ENCODE data around the gene CDC42BPA. TPM values are rescaled to one million over a fixed set of nuclear protein-coding genes. Genes with fewer than 3 reads are reported as not detected.

CDC42BPA gene
- total and polyA plus RNA-seq, 2 of the 13 experiments (the other 11 are each of a cell fraction or from before 2014, with no cell fraction given) = 6.5 to 16.0 TPM

DNA sequence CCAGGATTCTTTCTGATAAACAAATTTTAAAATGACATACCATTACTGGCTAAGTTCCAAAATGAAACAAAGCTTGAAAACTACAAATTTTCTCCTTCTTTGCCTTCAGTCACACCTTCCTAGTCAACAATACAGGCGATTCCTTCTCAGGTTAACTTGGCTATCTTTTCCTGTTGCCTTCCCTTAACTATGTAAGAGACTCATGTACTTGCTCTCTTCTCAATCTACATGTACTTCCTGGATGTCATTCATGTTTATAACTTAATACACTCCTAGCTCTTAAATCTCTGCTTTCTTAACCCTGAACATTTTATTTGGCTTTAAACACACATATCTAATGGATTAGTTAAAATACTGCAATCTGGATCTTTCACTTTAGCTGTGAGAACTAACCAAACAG lies 281.2 kb downstream of the CDC42BPA start:
- ChIA-PET CTCF (ENCODE audit: low intra/inter-chr PET ratio, low total read pairs) (no interaction called here), POLR2A (no interaction called here)
- Histone ChIP-seq H3K4me1 (ENCODE audit: insufficient read depth, low read length) (no peaks in the 10 kb centered on the region), H3K27me3 (ENCODE audit: control insufficient read depth in 1 of 2, insufficient read depth in 2 of 2, low read length in 2 of 2) (no peaks in the 10 kb centered on the region), H3K9me3 (ENCODE audit: low read length) (no peaks in the 10 kb centered on the region), H3K4me3 (replicated peaks in 1 of 3; ENCODE audit: insufficient read depth in 1 of 3, low read depth in 2 of 3, low read length in 3 of 3) (no peak overlapping the region), H3K36me3 (replicated peaks in 1 of 2; ENCODE audit: control insufficient read depth in 1 of 2, insufficient read depth in 2 of 2, low read length in 2 of 2) (peaks cover 0 to 4% of the 10 kb centered on the region in 2 experiments; a peak in 2 of 5 replicates), H3K27ac (ENCODE audit: extremely low read length, insufficient read depth, low read length) (no peak overlapping the region), H2AFZ (ENCODE audit: low read length) (no peak overlapping the region), H4K20me1 (ENCODE audit: insufficient read depth, low read length) (no peaks in the 10 kb centered on the region), H3K79me2 (ENCODE audit: insufficient read depth, low read length) (no peaks in the 10 kb centered on the region), H3K4me2 (ENCODE audit: low read depth, low read length) (no peak overlapping the region), H3K9ac (ENCODE audit: insufficient read depth, low read depth, low read length) (no peak overlapping the region)
- FAIRE-seq (no peak), ATAC-seq (no peak), DNase-seq (ENCODE audit: low spot score) (no peak)
- TF ChIP-seq ZNF260 (CRISPR knock-in tag; IDR thresholded peaks at IDR 0.05; ENCODE audit: borderline replicate concordance, low read depth) (no peak), HMG20B (CRISPR knock-in tag; conservative IDR thresholded peaks at IDR 0.05) (no peak), SNAI1 (CRISPR knock-in tag; IDR thresholded peaks at IDR 0.05; ENCODE audit: borderline replicate concordance) (no peak), ZNF30 (CRISPR knock-in tag; IDR thresholded peaks at IDR 0.05) (no peak), RBM22 (optimal IDR thresholded peaks at IDR 0.05; ENCODE audit: low read length) (no peak), ZNF614 (CRISPR knock-in tag; IDR thresholded peaks at IDR 0.05; ENCODE audit: borderline replicate concordance) (no peak), PITX1 (CRISPR knock-in tag; IDR thresholded peaks at IDR 0.05) (no peak), SOX5 (CRISPR knock-in tag; IDR thresholded peaks at IDR 0.05; ENCODE audit: borderline replicate concordance) (no peak), ZNF121 (CRISPR knock-in tag; IDR thresholded peaks at IDR 0.05) (no peak), ZNF282 (IDR thresholded peaks at IDR 0.05; ENCODE audit: partially characterized antibody) (no peak), ZNF773 (CRISPR knock-in tag; IDR thresholded peaks at IDR 0.05; ENCODE audit: borderline replicate concordance) (no peak), SIX4 (CRISPR knock-in tag; IDR thresholded peaks at IDR 0.05) (no peak), SMAD9 (CRISPR knock-in tag; IDR thresholded peaks at IDR 0.05) (no peak), RFX5 (IDR thresholded peaks at IDR 0.05; ENCODE audit: low read depth, low read length) (no peak), ZNF607 (CRISPR knock-in tag; IDR thresholded peaks at IDR 0.05; ENCODE audit: borderline replicate concordance) (no peak), KLF6 (CRISPR knock-in tag; IDR thresholded peaks at IDR 0.05) (no peak)
- TF ChIP-seq, protein P1, sequence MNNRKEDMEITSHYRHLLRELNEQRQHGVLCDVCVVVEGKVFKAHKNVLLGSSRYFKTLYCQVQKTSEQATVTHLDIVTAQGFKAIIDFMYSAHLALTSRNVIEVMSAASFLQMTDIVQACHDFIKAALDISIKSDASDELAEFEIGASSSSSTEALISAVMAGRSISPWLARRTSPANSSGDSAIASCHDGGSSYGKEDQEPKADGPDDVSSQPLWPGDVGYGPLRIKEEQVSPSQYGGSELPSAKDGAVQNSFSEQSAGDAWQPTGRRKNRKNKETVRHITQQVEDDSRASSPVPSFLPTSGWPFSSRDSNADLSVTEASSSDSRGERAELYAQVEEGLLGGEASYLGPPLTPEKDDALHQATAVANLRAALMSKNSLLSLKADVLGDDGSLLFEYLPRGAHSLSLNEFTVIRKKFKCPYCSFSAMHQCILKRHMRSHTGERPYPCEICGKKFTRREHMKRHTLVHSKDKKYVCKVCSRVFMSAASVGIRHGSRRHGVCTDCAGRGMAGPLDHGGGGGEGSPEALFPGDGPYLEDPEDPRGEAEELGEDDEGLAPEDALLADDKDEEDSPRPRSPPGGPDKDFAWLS (CRISPR knock-in tag; IDR thresholded peaks at IDR 0.05; ENCODE audit: borderline replicate concordance) = no peak
- TF ChIP-seq, protein P2, sequence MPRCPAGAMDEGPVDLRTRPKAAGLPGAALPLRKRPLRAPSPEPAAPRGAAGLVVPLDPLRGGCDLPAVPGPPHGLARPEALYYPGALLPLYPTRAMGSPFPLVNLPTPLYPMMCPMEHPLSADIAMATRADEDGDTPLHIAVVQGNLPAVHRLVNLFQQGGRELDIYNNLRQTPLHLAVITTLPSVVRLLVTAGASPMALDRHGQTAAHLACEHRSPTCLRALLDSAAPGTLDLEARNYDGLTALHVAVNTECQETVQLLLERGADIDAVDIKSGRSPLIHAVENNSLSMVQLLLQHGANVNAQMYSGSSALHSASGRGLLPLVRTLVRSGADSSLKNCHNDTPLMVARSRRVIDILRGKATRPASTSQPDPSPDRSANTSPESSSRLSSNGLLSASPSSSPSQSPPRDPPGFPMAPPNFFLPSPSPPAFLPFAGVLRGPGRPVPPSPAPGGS (CRISPR knock-in tag; IDR thresholded peaks at IDR 0.05) = no peak
- TF ChIP-seq, protein P3, sequence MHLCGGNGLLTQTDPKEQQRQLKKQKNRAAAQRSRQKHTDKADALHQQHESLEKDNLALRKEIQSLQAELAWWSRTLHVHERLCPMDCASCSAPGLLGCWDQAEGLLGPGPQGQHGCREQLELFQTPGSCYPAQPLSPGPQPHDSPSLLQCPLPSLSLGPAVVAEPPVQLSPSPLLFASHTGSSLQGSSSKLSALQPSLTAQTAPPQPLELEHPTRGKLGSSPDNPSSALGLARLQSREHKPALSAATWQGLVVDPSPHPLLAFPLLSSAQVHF (CRISPR knock-in tag; IDR thresholded peaks at IDR 0.05) = no peak
- in situ Hi-C loops (cut with HindIII; ENCODE audit: extremely low pct_ligation_motif_present, low pct_unique_long_range_greater_than_20kb) (no loop called here), intact Hi-C loops (cut with micrococcal nuclease; ENCODE audit: unreplicated experiment) (no loop called here)
- TSS peak; percentile 34 for BruUV-seq (replicated peaks)
- WGBS (ENCODE audit: low lambda C conversion rate) = 96% methylated on average over 1 of the region's 1 CpG
